PFSK-1 (cell line): ENCODE data around the gene GABRR1.

ENCODE experiments used
- POLR2AphosphoS5 ChIP-seq: IDR thresholded peaks from 2 replicates; pipeline ENCODE4 v1.6.1; 2012; ENCODE audit warnings: low read depth, mild to moderate bottlenecking, control low read depth, low read length, moderate library complexity
- REST ChIP-seq, 2 experiments: IDR thresholded peaks; 2 replicates each; pipeline versions ENCODE4 v1.6.1 to v1.8.0; 2011 to 2012; ENCODE audit warnings: low read depth in 2 of 2, low read length in 2 of 2, control low read depth in 1 of 2, inconsistent platforms in 1 of 2, mild to moderate bottlenecking in 1 of 2, moderate library complexity in 1 of 2; ENCODE audit not compliant: insufficient read depth in 1 of 2
- SIN3A ChIP-seq: IDR thresholded peaks from 2 replicates; pipeline ENCODE4 v1.6.1; 2012; ENCODE audit warnings: mild to moderate bottlenecking, low read length, moderate library complexity, borderline replicate concordance; ENCODE audit not compliant: insufficient read depth
- TAF1 ChIP-seq: IDR thresholded peaks from 2 replicates; pipeline ENCODE4 v1.6.1; 2012; ENCODE audit warnings: low read length, control low read depth, borderline replicate concordance; ENCODE audit not compliant: insufficient read depth

- TF ChIP-seq POLR2AphosphoS5, result no peak
- TF ChIP-seq REST (IDR thresholded peaks at IDR 0.05; ENCODE audit: insufficient read depth in 1 of 2, low read depth in 2 of 2, low read length in 2 of 2), result no peak
- no peak for TF ChIP-seq SIN3A
- no peak for TF ChIP-seq TAF1
Measured at GRCh38 chr6:89250239-89250638, 33.1 kb upstream of the GABRR1 start.
